Germinal center (tissue), 1 donor: ENCODE data around the gene METTL9.
"Not testable (repeated sequence)": the region's sequence is repeated elsewhere in the genome, so short reads cannot be mapped to it uniquely, and the experiment has no call there.

ENCODE experiments used
- DNase-seq: peaks from one replicate; pipeline ENCODE4 v3.0.0; 2012; ENCODE audit warnings: mixed read lengths, low spot score

Gene METTL9

DNA sequence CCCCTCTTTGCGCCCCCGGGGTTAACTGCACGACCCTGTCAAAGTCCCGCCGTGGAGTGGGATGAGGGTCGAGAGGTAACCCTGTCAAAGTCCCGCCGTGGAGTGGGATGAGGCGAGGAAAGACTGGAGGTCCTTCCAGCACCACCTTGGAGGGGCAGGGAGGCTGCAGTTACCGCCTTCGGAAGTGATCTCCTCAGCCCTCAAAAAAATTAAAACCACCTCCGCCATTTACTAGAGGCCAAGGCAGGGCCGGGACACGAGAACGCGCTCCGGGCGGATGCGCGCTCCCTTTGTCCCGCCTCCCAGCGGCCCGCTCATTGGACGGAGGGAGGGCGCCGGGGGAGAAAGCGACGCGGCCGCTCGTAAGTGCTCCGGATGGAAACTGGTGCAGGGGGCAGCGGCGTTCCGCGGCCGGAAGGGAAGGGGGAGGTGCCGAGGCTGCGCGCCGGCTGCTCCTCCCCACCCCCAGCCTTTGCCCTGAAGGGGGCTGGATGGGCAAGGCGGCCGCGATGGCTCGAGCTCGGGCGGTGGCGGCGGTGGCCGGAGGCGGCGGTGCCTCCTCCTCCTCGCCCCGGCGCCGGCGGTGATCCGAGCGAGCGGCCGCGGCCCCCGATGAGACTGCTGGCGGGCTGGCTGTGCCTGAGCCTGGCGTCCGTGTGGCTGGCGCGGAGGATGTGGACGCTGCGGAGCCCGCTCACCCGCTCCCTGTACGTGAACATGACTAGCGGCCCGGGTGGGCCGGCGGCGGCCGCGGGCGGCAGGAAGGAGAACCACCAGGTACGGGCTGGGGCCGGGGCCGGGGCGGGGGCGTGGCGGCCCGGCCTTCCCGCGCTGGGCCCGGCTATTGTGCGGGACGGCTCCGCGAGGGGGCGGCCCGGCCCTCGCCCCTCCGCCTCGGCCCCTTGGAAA, at the start of gene METTL9:
METTL9 (plus strand) TSS at position 456 of the 909 bp plus-strand sequence; CDS start at position 613, 157 bp downstream.
- DNase-seq = peak; percentile 96

DNA sequence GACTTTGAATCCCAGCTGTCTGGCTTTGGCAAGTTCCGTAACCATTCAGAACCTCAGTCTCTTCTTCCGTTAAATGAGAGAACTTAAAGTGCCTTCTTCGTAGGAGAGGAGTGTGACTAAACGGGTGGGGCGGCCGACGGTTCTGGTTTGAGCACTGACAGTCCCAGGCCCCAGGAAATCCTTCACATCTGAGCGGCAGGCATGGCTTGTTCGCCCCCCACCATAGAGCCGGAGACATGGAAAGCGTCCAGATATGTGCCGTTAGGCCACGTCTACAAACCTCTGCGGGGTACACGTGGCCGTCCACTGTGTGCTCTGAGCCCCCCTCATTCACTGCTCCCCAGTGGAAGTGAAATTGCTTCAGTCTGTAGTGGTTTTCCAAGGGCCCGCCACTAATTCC, 49.4 kb upstream of the METTL9 start:
- DNase-seq = not testable (repeated sequence)

DNA sequence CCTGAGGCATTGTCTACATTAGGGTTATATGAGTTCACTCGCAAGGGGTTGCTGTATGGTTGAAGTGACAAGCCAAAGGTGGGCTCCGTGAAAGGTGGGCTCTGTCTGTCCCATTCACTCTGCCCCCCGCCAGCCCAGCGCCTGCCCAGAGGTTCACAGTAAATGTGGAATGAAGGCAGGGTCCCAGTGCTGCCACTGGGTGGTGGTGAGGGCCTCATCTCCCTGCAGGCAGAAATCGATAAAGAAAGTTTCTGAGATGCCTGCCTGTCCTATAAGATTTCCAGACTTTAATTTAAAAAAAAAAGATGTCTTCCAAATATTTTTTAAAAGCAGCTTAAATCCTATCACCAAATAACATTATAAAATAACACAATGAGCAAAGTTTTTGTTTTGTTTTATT, 48.9 kb upstream of the METTL9 start:
- not testable (repeated sequence) for DNase-seq

DNA sequence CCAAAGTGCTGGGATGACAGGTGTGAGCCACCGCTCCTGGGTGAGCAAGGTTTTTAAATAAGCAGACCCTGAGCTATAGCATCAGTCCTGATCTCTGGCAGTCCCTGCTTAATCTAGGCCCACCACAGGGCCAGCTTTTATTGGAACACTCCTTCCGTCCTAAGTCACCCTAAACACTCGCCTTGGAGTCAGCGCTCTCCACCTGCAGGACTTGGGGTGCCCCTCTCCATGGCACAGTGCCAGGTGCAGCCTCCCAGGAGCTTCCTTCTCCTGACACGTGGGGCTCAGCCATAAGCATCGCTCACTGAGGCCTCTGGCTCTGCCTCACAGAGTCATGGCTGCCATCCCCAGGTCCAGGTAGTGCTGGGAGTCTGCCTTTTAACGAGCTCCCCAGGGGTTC, 48.3 kb upstream of the METTL9 start:
- not testable (repeated sequence) for DNase-seq

DNA sequence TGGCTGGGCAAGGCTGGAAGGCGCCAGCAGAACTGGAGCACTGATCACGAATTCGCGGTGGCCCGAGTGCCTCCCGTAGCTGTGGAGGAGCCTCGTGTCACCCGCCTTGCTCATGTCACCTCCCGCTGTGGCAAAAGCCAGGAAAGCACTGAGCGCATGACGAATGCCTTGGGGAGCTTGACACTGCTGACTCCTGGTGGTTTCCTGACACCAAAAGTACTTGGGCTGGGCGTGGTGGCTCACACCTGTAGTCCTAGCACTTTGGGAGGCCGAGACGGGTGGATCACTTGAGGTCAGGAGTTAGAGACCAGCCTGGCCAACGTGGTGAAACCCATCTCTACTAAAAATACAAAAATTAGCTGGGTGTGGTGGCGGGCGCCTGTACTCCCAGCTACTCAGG, 47.8 kb upstream of the METTL9 start:
- DNase-seq = not testable (repeated sequence)

DNA sequence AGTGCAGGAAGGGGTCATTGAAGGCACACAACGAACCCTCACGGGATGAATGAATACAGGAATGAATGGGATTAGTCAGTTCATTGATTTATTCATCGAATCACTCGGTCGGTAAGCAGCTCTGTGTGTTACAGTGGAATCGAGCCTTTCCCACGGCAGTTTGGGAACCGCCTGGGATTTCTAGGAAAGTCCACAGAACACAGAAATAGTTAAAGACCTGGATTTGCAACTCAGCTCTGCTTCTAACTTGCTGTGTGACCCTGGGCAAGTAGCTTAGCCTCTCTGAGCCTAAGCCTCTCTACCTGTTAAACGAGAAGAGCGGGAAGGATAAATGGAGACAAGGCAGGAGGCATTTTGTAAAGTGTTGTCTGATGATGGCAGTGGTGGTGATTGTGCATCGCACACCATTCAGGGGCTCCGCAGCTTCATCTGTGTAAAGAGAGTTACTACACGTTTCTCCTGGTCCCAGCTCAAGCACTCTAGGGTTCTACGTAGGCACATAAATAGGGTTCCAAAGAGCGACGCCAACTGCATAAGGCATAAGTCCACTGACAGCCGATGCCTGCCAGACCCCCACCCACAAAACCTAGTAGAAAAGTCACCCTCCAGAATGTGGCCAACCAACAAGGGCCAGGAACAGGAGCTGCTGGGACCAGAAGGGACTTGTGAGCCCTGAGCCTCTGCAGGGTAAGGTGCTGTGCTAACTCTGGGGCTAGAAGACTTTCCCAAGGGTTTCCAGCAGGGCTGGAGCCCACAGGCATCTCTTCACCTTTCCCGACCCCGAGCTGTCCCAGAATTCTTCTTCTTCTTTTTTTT, 45.7 kb upstream of the METTL9 start:
- DNase-seq = not testable (repeated sequence)

DNA sequence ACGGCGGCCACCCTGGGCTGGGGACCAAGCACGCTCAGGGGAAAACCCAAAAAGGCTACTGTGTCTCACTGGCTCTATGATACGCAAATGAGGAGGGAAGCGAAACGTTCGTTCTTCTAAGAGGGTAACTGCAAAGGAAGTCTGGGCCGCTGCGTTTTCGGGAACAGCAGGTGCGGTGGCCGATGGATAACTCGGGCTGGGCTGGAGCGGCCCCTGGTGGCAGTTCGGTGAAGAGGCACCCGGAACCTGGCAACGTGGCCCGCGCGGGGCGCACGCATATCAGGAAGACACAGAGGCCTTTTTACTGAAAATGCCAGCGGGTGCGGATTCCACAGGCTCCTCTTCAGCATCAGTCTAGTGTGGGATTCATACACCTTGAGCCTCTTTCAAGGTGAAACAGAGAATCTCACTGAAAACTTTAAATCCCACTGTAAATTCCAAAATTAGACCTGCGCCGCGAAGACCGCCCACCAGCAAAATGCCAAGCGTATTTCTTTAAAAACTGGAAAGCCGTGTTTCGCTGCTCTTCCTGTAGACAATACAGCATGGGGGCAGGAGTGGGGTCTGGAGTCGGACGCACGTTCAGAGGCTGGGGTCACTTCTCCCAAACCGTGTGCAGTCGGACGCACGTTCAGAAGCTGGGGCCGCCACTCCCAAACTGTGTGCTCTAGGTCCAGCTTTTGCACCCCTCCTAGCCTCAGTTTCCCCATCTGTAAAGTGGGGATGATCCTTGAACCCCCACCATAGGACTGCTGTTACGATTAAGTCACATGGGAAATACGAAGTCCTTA, 44.4 kb upstream of the METTL9 start:
- DNase-seq = peak; percentile 96

DNA sequence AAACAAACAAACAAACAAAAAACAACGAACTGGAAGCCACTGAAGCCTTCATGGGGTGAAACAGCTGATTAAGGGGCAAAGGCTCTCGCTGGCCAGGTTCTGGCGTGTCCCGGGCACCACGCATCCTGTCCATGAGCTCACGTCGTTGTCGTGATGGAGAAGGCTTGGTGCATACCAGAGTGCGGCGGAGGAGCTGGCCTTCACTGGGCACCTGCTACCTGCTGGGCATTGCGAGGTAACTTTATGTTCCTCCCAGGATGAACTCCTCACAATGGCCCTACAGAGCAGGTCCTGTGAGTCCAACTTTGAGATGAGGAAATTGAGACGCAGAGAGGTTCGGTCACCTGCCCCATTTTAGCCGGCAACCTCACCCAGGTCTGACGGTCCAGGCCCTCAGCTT, 43.8 kb upstream of the METTL9 start:
- not testable (repeated sequence) for DNase-seq

DNA sequence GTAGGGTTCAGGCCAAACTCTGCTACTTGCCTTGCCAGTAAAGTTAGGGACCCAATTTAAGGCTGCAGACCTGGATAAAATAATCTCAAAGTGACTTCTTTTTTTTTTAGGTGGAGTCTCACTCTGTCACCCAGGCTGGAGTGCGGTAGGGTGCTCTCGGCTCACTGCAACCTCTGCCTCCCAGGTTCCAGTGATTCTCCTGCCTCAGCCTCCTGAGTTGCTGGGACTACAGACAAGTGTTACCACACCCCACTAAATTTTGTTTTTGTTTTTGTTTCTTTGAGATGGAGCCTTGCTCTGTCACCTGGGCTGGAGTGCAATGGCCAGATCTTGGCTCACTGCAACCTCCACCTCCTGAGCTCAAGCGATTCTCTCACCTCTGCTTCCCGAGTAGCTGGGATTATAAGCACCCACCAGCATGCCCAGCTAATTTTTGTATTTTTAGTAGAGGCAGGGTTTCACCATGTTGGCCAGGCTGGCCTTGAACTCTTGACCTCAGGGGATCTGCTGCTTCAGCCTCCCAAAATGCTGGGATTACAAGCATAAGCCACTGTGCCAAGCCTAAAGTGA, 43.3 kb upstream of the METTL9 start:
- not testable (repeated sequence) for DNase-seq

DNA sequence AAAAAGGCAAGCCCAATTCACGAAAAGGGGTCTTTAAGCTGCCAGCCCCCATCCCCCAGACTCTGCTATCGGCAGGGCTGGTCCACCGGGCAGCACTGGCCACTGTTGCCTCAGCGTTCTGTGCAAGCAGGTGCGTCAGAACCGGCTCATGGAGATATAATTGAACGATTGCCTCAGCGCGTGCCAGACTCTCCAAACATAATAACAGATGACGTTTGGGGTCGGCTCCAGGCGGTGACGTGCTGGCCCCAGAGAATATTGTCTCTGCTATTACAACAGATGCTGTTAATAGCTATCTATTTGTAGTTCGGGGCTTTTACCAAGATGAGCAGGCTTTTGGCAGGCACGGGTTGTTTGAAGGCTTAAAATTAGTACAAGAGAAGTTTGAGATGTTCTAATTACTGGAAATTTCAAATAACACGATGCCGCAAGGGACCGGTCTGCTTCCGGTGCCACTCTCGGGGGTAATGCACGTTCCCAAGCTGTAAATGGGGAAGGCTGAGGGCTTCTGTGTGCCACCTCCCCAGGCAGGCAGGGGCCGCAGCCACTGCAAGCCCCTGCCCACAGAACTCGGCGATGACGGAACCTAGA, 42.6 kb upstream of the METTL9 start:
- DNase-seq = not testable (repeated sequence)

DNA sequence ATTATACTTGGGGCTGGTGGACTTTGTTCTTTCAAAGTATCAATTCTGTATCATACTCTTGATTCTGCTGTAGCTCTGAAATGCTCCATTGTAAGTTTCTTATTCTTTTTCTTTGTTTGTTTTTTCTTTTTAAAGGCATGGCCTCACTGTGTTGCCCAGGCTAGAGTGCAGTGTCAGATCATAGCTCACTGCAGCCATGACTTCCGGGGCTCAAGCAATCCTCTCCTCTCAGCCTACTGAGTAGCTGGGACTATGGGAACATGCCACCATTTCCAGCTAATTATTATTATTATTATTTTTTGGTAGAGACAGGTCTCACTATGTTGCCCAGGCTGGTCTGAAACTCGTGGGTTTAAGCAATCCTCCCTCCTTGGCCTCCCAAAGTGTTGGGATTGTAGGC, 38.9 kb upstream of the METTL9 start:
- DNase-seq = no peak

DNA sequence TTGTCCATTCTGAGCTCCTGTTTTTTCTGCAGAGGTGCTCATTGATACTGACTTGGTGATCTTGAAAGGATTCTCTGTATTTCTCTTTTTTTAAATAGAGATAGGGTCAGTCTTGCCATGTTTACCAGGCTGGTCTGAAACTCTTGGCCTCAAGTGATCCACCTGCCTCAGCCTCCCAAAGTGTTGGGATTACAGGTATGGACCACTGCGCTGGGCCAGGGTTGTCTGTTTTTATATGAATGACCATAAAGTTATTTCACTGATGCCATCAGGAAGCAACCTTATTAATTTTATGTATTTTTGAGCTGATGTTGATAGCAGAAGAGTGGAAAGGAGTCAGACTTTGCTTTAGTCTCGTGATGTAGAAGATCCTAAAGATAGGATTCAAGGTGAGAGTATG, 35.7 kb upstream of the METTL9 start:
- no peak for DNase-seq

DNA sequence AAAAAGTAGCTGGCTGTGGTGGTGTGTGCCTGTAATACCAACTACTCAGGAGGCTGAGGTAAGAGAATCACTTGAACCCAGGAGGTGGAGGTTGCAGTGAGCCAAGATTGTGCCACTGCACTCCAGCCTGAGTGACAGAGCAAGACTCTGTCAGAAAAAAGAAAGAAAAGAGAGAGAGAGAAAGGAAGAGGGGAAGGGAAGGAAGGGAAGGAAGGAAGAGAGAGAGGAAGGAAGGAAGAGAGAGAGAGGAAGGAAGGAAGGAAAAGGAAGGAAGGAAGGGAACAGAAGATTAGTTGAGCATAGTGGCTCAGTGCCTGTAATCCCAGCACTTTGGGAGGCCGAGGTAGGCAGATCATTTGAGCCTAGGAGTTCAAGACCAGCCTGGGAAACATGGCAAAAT, 35.0 kb upstream of the METTL9 start:
- not testable (repeated sequence) for DNase-seq

DNA sequence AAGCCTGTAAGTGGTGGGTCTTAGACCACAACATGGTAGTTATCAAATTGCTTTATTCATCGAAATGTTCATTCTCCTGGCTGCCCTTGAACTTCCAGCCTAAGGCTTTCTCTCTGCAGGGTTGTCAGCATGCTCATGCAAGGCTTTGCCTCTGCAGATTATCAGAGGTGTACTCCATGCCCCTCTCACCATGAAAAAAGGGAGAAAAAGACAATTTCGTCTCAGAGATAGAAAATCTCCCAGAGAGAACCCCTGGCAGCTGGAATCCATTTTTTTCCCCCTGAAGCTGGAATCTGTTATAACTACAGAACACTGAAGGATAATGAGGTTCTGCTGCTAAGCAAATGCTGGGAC, 33.9 kb upstream of the METTL9 start:
- no peak for DNase-seq

DNA sequence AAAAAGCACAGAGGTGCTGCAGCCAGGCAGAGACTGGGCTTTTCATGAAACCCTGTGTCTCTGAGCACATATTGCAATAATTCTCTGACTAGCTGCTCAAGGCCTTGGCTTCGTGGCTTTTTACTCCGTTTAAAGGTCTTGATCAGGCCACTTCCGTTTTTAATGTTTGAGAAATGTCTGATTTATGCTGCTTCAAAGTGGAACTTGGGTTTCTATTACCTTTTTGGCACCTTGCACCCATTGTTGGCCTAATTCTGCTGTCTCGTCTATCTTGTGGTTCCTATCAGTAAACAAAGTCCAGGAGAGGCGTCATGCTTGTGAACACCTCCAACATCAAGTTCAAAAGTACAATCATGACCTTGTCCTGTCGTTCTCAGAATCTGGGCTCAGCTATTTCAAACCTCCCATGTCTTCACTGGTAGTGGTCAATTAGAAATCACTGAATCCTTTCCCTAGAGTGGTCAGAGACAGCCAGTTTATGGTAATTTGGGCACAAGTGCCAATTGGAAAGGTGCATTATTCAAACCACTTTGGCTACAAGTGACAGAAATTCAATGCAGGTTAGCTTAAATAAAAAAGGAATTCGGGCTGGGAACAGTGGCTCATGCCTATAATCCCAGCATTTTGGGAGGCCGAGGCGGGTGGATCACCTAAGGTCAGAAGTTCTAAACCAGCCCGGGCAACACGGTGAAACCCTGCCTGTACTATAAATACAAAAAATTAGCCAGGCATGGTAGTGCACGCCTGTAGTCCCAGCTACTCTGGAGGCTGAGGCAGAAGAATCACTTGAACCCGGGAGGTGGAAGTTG, 33.3 kb upstream of the METTL9 start:
- DNase-seq = no peak

DNA sequence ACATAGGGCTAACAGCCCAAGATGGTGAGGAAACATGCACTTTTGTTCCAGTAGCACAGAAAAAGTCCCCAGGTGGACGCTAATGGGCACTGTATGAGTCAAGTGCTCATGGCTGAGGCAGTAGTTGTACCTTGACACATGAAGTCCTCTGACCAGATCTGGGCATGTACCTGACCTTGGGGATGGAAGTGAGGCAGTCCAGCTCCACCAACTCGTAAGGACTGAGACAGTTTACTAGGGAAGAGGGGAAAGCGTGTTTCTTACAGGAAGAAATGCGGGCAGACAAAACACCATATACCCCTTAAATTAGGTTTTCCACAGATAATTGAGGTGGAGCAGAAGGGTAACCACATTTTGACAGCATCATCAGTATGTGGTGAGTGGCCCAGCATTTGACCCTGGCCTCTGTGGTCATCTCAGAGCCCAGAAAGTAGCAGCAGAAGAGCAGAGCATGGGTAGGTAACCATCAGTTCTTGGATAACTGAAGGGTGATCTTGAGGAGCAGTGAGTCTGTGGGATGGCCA, 32.4 kb upstream of the METTL9 start:
- DNase-seq = no peak

DNA sequence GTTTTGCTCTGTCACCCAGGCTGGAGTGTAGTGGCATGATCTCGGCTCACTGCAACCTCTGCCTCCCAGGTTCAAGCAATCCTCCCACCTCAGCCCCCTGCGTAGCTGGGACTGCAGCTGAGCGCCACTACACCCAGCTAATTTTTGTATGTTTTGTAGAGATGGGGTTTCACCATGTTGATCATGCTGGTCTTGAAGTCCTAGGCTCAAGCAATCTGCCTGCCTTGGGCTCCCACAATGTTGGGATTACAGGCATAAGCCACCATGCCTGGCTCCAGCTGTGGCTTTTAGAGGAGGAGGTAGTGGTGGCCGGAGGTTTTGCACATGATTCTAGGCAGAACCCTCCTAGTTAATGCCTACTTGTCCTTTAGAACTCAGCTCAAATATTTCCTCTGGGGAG, 31.9 kb upstream of the METTL9 start:
- not testable (repeated sequence) for DNase-seq

DNA sequence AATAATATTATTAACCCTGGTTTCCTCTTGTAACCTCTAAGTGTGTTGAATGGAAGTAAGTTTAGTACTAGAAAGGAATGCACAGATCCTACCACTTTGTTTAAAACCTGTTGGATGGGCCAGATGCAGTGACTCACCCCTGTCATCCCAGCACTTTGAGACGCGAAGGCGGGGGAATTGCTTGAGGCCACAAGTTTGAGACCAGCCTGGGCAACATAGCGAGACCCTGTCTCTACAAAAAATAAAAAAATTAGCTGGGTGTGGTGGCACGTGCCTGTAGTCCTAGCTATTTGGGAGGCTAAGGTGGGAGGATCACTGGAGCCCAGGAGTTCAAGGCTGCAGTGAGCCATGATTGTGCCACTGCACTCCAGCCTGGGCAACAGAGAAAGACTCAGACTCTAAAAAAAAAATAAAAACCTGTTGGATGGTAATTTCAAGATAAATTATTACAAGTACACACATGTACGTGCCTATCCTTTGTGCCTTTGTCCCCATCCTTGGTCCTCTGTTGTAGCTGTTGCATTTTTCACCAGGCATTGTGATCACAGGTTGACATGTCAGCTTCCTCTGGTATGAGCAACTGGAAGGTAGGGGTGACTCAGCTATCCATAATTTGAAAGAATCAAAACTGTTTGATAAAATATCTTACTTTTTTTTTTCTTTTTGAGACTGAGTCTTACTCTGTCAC, 30.7 kb upstream of the METTL9 start:
- no peak for DNase-seq

DNA sequence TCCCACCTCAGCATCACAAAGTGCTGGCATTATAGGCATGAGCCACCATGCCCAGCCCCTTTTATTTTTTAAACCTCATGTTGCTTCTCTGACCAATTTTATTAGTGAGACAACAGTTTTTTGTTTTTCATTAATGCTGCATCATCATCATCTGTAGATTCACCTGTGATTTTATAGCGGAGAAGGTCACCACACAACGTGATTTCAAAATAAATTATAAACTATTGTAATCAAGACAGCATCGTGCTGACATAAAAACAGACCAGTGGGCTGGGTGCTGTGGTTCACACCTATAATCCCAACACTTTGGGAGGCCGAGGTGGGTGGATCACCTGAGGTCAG, 28.7 kb upstream of the METTL9 start:
- no peak for DNase-seq

DNA sequence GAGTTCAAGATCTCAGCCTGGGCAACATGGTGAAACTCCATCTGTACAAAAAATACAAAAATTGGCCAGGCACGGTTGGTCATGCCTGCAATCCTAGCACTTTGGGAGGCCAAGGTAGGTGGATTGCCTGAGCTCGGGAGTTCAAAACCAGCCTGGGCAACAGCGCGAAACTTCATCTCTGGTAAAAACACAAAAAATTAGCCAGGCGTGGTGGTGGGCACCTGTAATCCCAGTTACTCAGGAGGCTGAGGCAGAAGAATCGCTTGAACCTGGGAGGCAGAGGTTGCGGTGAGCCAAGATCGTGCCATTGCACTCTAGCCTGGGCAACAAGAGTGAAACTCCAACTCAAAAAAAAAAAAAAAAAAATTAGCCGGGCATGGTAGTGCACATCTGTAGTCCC, 25.9 kb upstream of the METTL9 start:
- not testable (repeated sequence) for DNase-seq
